ACC112 (cell line): Measurements from ENCODE around the gene DPP6.

Experiments
- H2AFZ ChIP-seq: fragments of 200-600 bp; sonication (generic); one replicate; pipeline ENCODE4 v1.6.0; 2017; ENCODE audit warnings: antibody characterized with exemption, low read length; ENCODE audit not compliant: unreplicated experiment
- H3K27ac ChIP-seq: fragments of 200-600 bp; sonication (generic); 2 replicates; pipeline ENCODE4 v1.5.1; 2014; ENCODE audit warnings: low read depth, mild to moderate bottlenecking, antibody characterized with exemption, low read length, moderate library complexity
- H3K27me3 ChIP-seq: fragments of 200-600 bp; sonication (generic); 2 replicates; pipeline ENCODE4 v1.6.1; 2014; ENCODE audit warnings: mild to moderate bottlenecking, antibody characterized with exemption, low read length, moderate library complexity, mixed read lengths; ENCODE audit not compliant: insufficient read depth
- H3K36me3 ChIP-seq: fragments of 200-600 bp; sonication (generic); 2 replicates; pipeline ENCODE4 v1.6.1; 2016; ENCODE audit warnings: mild to moderate bottlenecking, antibody characterized with exemption, low read length, moderate library complexity, mixed read lengths; ENCODE audit not compliant: insufficient read depth
- H3K4me1 ChIP-seq: fragments of 200-600 bp; sonication (generic); one replicate; pipeline ENCODE4 v1.6.1; 2016; ENCODE audit warnings: low read length, mixed read lengths; ENCODE audit not compliant: insufficient read depth, unreplicated experiment, control insufficient read depth
- H3K4me3 ChIP-seq: fragments of 200-600 bp; sonication (generic); 2 replicates; pipeline ENCODE4 v1.5.1; 2014; ENCODE audit warnings: mild to moderate bottlenecking, low read depth, low read length
- H3K79me2 ChIP-seq: fragments of 200-600 bp; sonication (generic); one replicate; pipeline ENCODE4 v1.6.0; 2016; ENCODE audit warnings: low read length; ENCODE audit not compliant: control insufficient read depth, unreplicated experiment, insufficient read depth

The DPP6 gene

GRCh38 chr7:154433632-154434598 is 381.7 kb downstream of the DPP6 start:
- Histone ChIP-seq H3K27ac (no peak overlapping the region), H3K79me2 (no peaks in the 10 kb centered on the region), H3K27me3 (no peaks in the 10 kb centered on the region), H3K4me1 (no peaks in the 10 kb centered on the region), H3K4me3 (no peak overlapping the region), H2AFZ (no peak overlapping the region), H3K36me3 (no peaks in the 10 kb centered on the region)

GRCh38 chr7:154436560-154436959 is 384.4 kb downstream of the DPP6 start:
- H2AFZ ChIP-seq, result no peak overlapping the region

GRCh38 chr7:154437234-154437633 is 385.0 kb downstream of the DPP6 start:
- no peaks in the 10 kb centered on the region for H3K36me3 ChIP-seq
- H3K4me1 ChIP-seq, result no peaks in the 10 kb centered on the region
- no peaks in the 10 kb centered on the region for H3K79me2 ChIP-seq
- no peak overlapping the region for H3K27ac ChIP-seq
- H2AFZ ChIP-seq, result no peak overlapping the region
- no peaks in the 10 kb centered on the region for H3K27me3 ChIP-seq
- no peak overlapping the region for H3K4me3 ChIP-seq

More at GRCh38 chr7:154436560-154436959, 384.4 kb downstream of the DPP6 start:
- Histone ChIP-seq H3K27me3 (no peaks in the 10 kb centered on the region), H3K79me2 (no peaks in the 10 kb centered on the region), H3K36me3 (no peaks in the 10 kb centered on the region), H3K4me1 (no peaks in the 10 kb centered on the region), H3K4me3 (no peak overlapping the region), H3K27ac (no peak overlapping the region)

GRCh38 chr7:154438571-154439367 is 386.6 kb downstream of the DPP6 start:
- no peak overlapping the region for H3K27ac ChIP-seq
- no peaks in the 10 kb centered on the region for H3K4me1 ChIP-seq
- no peak overlapping the region for H2AFZ ChIP-seq
- H3K4me3 ChIP-seq, result no peak overlapping the region
- H3K79me2 ChIP-seq, result no peaks in the 10 kb centered on the region
- H3K27me3 ChIP-seq, result no peaks in the 10 kb centered on the region
- no peaks in the 10 kb centered on the region for H3K36me3 ChIP-seq

DNA sequence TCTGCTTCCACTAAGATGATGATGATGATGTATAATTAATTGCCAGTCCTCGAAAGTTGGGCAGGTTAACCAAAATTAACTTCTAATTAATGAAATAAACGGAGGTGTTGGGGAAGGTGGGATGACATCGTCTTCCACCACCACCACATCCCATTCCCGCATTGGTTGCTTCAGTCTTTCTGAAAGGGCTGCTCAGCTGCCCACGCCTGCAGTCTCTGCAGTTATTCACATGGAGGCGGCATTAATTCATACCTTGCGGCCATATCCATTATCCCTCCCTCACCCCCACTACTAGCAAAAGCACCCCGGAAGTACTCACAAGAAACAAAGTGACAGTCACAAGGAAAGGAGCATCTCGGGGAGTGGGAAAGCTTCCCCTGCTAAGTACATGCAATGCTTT is 387.9 kb downstream of the DPP6 start:
- Histone ChIP-seq H3K27me3 (no peaks in the 10 kb centered on the region), H3K4me3 (no peak overlapping the region), H3K27ac (no peak overlapping the region), H3K4me1 (no peaks in the 10 kb centered on the region), H3K36me3 (no peaks in the 10 kb centered on the region), H2AFZ (no peak overlapping the region), H3K79me2 (no peaks in the 10 kb centered on the region)

DNA sequence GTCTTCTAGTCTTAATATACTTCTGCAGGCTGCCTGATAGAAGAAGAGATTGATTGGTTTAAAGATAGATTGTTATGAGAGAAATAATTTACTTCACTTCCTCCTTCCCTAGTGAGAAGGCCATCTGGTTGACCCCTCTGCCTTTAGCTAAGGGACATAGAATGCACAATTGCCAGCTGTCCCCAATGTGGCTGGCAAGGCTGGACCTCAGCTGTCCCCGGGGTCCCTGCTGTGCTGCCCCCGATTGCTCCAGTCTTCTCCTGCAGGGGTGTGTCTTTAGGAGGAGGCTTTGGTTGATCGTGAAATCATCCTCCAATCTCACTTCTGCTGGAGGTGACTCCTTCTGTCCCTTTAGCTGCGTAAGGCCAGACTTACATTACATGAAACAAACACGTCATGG is 388.5 kb downstream of the DPP6 start:
- Histone ChIP-seq H3K36me3 (no peaks in the 10 kb centered on the region), H3K79me2 (no peaks in the 10 kb centered on the region), H2AFZ (no peak overlapping the region), H3K27ac (no peak overlapping the region), H3K27me3 (no peaks in the 10 kb centered on the region), H3K4me1 (no peaks in the 10 kb centered on the region), H3K4me3 (no peak overlapping the region)

- Histone ChIP-seq H3K27ac (no peak overlapping the region), H3K36me3 (no peaks in the 10 kb centered on the region), H3K27me3 (no peaks in the 10 kb centered on the region), H3K4me3 (no peak overlapping the region), H3K4me1 (no peaks in the 10 kb centered on the region), H2AFZ (no peak overlapping the region), H3K79me2 (no peaks in the 10 kb centered on the region)
These were observed 389.6 kb downstream of the DPP6 start for GRCh38 chr7:154441811-154442210.

- no peak overlapping the region for H3K4me3 ChIP-seq
- H3K36me3 ChIP-seq, result no peaks in the 10 kb centered on the region
- no peaks in the 10 kb centered on the region for H3K79me2 ChIP-seq
These were observed 390.7 kb downstream of the DPP6 start for GRCh38 chr7:154442939-154443338.

GRCh38 chr7:154450451-154450850 is 398.3 kb downstream of the DPP6 start:
- Histone ChIP-seq H3K27ac (no peak overlapping the region), H3K27me3 (no peaks in the 10 kb centered on the region), H3K4me1 (no peaks in the 10 kb centered on the region), H3K36me3 (no peaks in the 10 kb centered on the region), H3K79me2 (no peaks in the 10 kb centered on the region), H3K4me3 (no peak overlapping the region), H2AFZ (no peak overlapping the region)

More at GRCh38 chr7:154442939-154443338, 390.7 kb downstream of the DPP6 start:
- H3K4me1 ChIP-seq, result no peaks in the 10 kb centered on the region
- H2AFZ ChIP-seq, result no peak overlapping the region
- H3K27me3 ChIP-seq, result no peaks in the 10 kb centered on the region
- H3K27ac ChIP-seq, result no peak overlapping the region

- no peaks in the 10 kb centered on the region for H3K36me3 ChIP-seq
- H2AFZ ChIP-seq, result no peak overlapping the region
- H3K27me3 ChIP-seq, result no peaks in the 10 kb centered on the region
- no peak overlapping the region for H3K27ac ChIP-seq
- no peaks in the 10 kb centered on the region for H3K4me1 ChIP-seq
- H3K4me3 ChIP-seq, result no peak overlapping the region
- no peaks in the 10 kb centered on the region for H3K79me2 ChIP-seq
These were observed 399.6 kb downstream of the DPP6 start for GRCh38 chr7:154451480-154452457.
